GM23248 (cell line): Measurements from ENCODE around the gene SERP2.

ENCODE experiments used
- EZH2 ChIP-seq: fragments of 200-600 bp; sonication (generic); IDR thresholded peaks from 2 replicates; pipeline ENCODE4 v1.6.1; 2018; ENCODE audit warnings: antibody characterized with exemption, mild to moderate bottlenecking; ENCODE audit not compliant: insufficient read depth, poor library complexity, severe bottlenecking
- EZH2phosphoT487 ChIP-seq: fragments of 200-600 bp; sonication (generic); IDR thresholded peaks from 2 replicates; pipeline ENCODE4 v1.6.1; 2018; ENCODE audit warnings: antibody characterized with exemption, moderate library complexity, mild to moderate bottlenecking, low read depth; ENCODE audit not compliant: insufficient read depth

- TF ChIP-seq EZH2: no peak
- TF ChIP-seq EZH2phosphoT487: no peak
These were observed 21.4 kb upstream of the SERP2 start for GRCh38 chr13:44352202-44352601.
